Dedifferentiated amniotic fluid mesenchymal stem cell (primary cell): ENCODE measurements around the gene PCDHB5.
"Not testable (repeated sequence)": the region's sequence is repeated elsewhere in the genome, so short reads cannot be mapped to it uniquely, and the experiment has no call there.

Experiments used
- DNase-seq: peaks from one replicate; pipeline ENCODE4 v3.0.0-alpha.2; 2016; ENCODE audit errors: extremely low spot score

The PCDHB5 gene

DNA sequence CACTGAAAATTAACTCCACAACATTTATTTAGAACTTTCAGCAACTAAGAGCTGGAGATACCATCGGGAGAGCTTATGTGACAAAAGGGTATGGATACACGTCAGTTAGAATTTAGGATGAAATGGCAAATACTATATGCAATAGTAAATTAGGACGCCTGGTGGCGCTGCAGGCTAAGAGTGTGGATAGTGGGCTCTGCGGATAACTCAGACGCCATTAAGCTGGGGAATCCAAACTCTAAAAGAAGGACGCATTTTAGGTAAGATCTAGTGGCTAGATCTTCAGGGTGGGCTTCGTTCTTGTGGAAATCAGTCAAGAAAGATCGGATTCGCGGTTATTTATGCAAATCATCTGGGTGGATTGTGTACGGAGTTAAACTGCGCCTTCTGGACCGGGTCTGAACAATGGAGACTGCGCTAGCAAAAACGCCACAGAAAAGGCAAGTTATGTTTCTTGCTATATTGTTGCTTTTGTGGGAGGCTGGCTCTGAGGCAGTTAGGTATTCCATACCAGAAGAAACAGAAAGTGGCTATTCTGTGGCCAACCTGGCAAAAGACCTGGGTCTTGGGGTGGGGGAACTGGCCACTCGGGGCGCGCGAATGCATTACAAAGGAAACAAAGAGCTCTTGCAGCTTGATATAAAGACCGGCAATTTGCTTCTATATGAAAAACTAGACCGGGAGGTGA, at the start of gene PCDHB5:
PCDHB5 (plus strand) TSS at position 177 of the 688 bp plus-strand sequence; CDS start at position 406, 229 bp downstream.
- DNase-seq, result no peak

GRCh38 chr5:141094481-141095262, 40.3 kb upstream of the PCDHB5 start, which contains the start of gene PCDHB2:
Gene PCDHB2 (plus strand): TSS chr5:141094615. CDS start chr5:141094791, 176 bp downstream.
- no peak for DNase-seq

- no peak for DNase-seq
These were observed 39.8 kb upstream of the PCDHB5 start for GRCh38 chr5:141095263-141095641.

DNA sequence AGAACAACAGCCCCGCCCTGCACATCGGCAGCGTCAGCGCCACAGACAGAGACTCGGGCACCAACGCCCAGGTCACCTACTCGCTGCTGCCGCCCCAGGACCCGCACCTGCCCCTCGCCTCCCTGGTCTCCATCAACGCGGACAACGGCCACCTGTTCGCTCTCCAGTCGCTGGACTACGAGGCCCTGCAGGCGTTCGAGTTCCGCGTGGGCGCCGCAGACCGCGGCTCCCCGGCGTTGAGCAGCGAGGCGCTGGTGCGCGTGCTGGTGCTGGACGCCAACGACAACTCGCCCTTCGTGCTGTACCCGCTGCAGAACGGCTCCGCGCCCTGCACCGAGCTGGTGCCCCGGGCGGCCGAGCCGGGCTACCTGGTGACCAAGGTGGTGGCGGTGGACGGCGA, 38.8 kb upstream of the PCDHB5 start:
- not testable (repeated sequence) for DNase-seq

DNA sequence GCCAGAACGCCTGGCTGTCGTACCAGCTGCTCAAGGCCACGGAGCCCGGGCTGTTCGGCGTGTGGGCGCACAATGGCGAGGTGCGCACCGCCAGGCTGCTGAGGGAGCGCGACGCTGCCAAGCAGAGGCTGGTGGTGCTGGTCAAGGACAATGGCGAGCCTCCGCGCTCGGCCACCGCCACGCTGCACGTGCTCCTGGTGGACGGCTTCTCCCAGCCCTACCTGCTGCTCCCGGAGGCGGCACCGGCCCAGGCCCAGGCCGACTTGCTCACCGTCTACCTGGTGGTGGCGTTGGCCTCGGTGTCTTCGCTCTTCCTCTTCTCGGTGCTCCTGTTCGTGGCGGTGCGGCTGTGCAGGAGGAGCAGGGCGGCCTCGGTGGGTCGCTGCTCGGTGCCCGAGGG, 38.4 kb upstream of the PCDHB5 start:
- DNase-seq, result not testable (repeated sequence)

DNA sequence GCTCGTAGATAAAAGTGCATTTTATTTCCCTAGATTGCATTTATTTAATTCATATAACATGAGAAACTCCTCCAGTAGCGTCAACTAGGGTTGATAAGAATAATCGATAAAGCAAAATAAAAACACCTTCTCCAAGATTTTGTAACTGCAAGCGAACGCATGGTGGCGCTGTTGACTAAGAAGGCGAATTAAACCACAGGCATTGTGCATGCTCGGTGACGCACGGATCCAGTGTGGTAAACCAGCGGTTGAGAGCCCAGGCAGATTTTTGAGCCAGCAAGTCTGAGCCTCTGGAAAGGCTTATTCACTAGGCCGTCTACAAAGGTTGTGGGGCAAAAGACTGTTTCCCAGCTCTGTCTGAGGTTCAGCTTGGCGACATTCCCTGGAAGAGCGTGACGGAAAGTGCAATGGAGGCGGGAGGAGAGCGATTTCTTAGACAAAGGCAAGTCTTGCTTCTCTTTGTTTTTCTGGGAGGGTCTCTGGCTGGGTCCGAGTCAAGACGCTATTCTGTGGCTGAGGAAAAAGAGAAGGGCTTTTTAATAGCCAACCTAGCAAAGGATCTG, 34.7 kb upstream of the PCDHB5 start, which contains the start of gene PCDHB3:
PCDHB3 (plus strand) TSS at position 231 of the 563 bp plus-strand sequence; CDS start at position 408, 177 bp downstream.
- DNase-seq, result no peak

DNA sequence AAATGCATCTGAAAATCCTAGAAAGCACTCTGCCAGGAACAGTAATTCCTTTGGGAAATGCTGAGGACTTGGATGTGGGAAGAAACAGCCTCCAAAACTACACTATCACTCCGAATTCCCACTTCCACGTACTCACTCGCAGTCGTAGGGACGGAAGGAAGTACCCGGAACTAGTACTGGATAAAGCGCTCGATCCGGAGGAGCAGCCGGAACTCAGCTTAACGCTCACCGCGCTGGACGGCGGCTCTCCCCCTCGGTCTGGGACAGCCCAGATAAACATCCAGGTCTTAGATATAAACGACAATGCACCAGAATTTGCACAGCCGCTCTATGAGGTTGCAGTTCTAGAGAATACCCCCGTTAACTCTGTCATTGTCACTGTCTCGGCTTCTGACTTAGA, 33.9 kb upstream of the PCDHB5 start:
- no peak for DNase-seq

DNA sequence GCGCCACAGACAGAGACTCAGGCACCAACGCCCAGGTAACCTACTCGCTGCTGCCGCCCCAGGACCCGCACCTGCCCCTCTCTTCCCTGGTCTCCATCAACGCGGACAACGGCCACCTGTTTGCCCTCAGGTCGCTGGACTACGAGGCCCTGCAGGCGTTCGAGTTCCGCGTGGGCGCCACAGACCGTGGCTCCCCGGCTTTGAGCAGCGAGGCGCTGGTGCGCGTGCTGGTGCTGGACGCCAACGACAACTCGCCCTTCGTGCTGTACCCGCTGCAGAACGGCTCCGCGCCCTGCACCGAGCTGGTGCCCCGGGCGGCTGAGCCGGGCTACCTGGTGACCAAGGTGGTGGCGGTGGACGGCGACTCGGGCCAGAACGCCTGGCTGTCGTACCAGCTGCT, 32.9 kb upstream of the PCDHB5 start:
- DNase-seq, result not testable (repeated sequence)

GRCh38 chr5:141102471-141102870, 32.5 kb upstream of the PCDHB5 start:
- not testable (repeated sequence) for DNase-seq

DNA sequence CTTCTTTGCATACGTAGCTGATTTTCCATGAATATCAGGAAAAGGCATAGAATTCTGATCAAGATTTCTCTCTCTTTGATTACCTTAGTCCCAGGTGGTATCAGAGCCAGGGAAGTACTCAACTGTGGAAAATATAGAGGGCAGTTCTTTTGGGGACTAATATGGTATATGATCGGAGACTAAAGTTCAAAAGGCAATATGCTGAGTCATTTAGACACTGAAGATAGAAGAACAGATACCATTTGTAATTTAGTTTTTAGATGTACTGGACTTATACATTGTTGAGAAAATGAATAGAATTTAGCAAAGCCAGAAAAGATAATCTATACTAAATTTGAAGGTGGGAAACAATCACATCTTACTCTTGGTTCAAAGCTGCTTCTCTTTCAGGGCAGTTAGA, 29.7 kb upstream of the PCDHB5 start:
- no peak for DNase-seq

GRCh38 chr5:141119250-141119649, 15.8 kb upstream of the PCDHB5 start:
- DNase-seq, result no peak

- DNase-seq, result no peak
These were observed 13.4 kb upstream of the PCDHB5 start, which contains the start of gene PCDHB4 for GRCh38 chr5:141121563-141121962. Gene PCDHB4 (plus strand): TSS chr5:141121818. CDS start chr5:141121999, 181 bp downstream.

DNA sequence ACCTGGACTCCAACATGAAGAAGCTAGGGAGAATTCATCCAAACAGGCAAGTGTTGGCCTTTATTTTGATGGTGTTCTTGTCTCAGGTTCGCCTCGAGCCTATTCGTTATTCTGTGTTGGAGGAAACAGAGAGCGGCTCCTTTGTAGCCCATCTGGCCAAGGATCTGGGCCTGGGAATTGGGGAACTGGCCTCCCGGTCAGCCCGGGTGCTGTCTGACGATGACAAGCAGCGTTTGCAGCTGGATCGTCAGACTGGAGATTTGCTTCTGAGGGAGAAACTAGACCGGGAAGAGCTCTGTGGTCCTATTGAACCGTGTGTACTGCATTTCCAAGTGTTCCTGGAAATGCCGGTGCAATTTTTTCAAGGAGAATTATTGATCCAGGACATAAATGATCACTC, 13.0 kb upstream of the PCDHB5 start:
- DNase-seq, result no peak

- DNase-seq, result not testable (repeated sequence)
These were observed 11.4 kb upstream of the PCDHB5 start for GRCh38 chr5:141123396-141124135.

DNA sequence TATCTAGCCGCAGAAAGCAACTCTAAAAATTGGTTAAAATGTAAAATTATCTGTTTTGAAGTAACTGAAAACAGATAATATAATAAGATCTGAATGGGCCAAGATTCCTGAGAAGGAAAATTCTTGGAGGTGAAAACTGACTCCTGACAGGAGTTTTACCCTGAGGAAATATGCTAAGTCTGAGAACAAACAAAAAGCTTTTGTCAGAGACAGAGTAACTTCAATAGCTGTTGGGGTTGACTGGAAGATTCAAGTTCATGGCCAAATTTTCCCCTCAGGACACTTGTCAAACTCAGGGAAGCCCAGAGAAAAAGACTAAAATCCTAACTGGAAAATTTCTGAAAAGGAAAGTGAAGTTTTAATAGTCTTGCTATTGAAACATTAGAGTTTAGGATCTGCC, 7.7 kb upstream of the PCDHB5 start:
- no peak for DNase-seq

GRCh38 chr5:141135718-141136266, 786 bp downstream of the PCDHB5 start:
- DNase-seq, result no peak

DNA sequence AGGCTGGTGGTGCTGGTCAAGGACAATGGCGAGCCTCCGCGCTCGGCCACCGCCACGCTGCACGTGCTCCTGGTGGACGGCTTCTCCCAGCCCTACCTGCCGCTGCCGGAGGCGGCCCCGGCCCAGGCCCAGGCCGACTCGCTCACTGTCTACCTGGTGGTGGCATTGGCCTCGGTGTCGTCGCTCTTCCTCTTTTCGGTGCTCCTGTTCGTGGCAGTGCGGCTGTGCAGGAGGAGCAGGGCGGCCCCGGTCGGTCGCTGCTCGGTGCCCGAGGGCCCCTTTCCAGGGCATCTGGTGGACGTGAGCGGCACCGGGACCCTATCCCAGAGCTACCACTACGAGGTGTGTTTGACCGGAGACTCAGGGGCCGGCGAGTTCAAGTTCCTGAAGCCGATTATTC, 2.3 kb downstream of the PCDHB5 start:
- DNase-seq, result not testable (repeated sequence)

DNA sequence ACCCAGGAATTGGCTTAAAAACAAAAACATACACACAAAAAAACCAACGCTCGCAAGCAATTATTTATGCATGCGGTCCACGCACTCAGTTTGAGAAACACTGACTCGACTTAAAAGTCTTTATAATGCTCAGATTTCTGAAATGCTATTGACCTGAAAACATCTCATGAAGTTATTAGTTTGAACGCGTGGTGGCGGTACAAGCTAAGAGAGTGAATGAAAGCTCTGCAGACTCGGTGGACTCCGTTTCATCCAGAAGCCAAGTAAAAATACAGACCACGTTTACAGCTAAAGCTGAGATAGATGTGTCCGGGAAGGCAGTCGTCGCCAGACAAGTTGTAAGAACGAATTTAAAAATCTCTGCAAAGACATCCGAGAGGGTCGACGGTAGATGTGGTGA, 14.8 kb downstream of the PCDHB5 start, which contains the start of gene PCDHB6:
PCDHB6 (plus strand) TSS at position 246 of the 400 bp plus-strand sequence. CDS start 201 bp downstream, outside the sequence.
- DNase-seq, result no peak

GRCh38 chr5:141150224-141150992, 15.4 kb downstream of the PCDHB5 start:
- DNase-seq, result no peak

DNA sequence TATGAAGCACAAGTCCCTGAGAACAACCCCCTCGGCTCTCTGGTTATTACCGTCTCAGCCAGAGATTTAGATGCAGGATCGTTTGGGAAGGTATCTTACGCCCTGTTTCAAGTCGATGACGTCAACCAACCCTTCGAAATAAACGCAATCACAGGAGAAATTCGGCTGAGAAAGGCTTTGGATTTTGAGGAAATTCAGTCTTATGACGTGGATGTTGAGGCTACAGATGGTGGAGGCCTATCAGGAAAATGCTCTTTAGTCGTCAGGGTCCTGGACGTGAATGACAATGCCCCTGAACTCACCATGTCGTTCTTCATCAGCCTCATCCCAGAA, 16.0 kb downstream of the PCDHB5 start:
- no peak for DNase-seq

DNA sequence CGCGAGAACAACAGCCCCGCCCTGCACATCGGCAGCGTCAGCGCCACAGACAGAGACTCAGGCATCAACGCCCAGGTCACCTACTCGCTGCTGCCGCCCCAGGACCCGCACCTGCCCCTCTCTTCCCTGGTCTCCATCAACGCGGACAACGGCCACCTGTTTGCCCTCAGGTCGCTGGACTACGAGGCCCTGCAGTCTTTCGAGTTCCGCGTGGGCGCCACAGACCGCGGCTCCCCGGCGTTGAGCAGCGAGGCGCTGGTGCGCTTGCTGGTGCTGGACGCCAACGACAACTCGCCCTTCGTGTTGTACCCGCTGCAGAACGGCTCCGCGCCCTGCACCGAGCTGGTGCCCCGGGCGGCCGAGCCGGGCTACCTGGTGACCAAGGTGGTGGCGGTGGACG, 16.6 kb downstream of the PCDHB5 start:
- not testable (repeated sequence) for DNase-seq
